Ovary (tissue), 9 donors: Measurements from ENCODE around the gene ARL8A. TPM values are rescaled to one million over a fixed set of nuclear protein-coding genes. Genes with fewer than 3 reads are reported as not detected.

Source experiments
- DNase-seq, 5 donors: peaks; one replicate each; pipeline ENCODE4 v3.0.0-alpha.2; 2019 to 2020
- H3K27ac ChIP-seq, 2 donors: fragments of 200-600 bp; one replicate each; pipeline versions ENCODE4 v1.5.1 to v1.8.0; 2019 to 2022
- H3K27me3 ChIP-seq: fragments of 200-600 bp; one replicate; pipeline ENCODE4 v1.8.0; 2022
- H3K36me3 ChIP-seq: fragments of 200-600 bp; sonication (generic); one replicate; pipeline ENCODE4 v1.5.1; 2019
- H3K4me1 ChIP-seq: one replicate; pipeline ENCODE4 v1.8.1; 2013; ENCODE audit warnings: mild to moderate bottlenecking, moderate library complexity; ENCODE audit not compliant: insufficient read depth
- H3K4me3 ChIP-seq: fragments of 200-600 bp; sonication (generic); one replicate; pipeline ENCODE4 v1.5.1; 2017
- H3K9me3 ChIP-seq, 2 donors: fragments of 200-600 bp in 1 of 2; sonication (generic) in 1 of 2; one replicate each; pipeline versions ENCODE4 v1.5.1 to v1.8.1; 2013 to 2019; ENCODE audit warnings: mild to moderate bottlenecking in 1 of 2, moderate library complexity in 1 of 2
- CTCF ChIP-seq, 3 donors: fragments of 450-650 bp in 2 of 3; fragments of 200-600 bp in 1 of 3; IDR thresholded peaks; one replicate each; pipeline versions ENCODE4 v1.5.1 to v1.8.0; 2016 to 2022; ENCODE audit warnings: antibody characterized with exemption in 3 of 3, mild to moderate bottlenecking in 1 of 3
- EP300 ChIP-seq: sonication (generic); formaldehyde crosslinking; IDR thresholded peaks from one replicate; pipeline ENCODE4 v1.6.1; 2017; ENCODE audit warnings: antibody characterized with exemption
- POLR2A ChIP-seq: fragments of 450-650 bp; IDR thresholded peaks from one replicate; pipeline ENCODE4 v1.6.1; 2017; ENCODE audit warnings: antibody characterized with exemption, mild to moderate bottlenecking, moderate library complexity
- WGBS, 3 donors: extraction: QIAGEN DNeasy Blood & Tissue Kit in 1 of 3; methylation state at CpG; one replicate each; pipeline versions ENCODE4 v1.1.5 to v1.1.7; 2013 to 2017; 5-methylcytosine and 5-hydroxymethylcytosine counted together
- intact Hi-C, 4 donors: fragments of 100-400 bp; cut with DNase I; formaldehyde crosslinking; loops; one replicate each; pipeline versions ENCODE4 v1.11.0 to v1.15.1; 2022 to 2023
- polyA plus RNA-seq, 2 donors: library from polyadenylated mRNA; stranded (reverse); fragments of 200-250 nt in 1 of 2; fragments of 350-450 nt in 1 of 2; fragmentation: Illumina TruSeq in 1 of 2; extraction: RNeasy Lipid Tissue Mini Kit (QIAGEN cat#74804) in 1 of 2; gene quantifications; one replicate each; pipeline ENCODE4 v1.2.3, GENCODE V29; 2013 to 2014
- total RNA-seq, 7 donors: library from RNA; depleted of rRNA in 2 of 7; stranded (reverse); fragments of >200 nt in 2 of 7; fragmentation: NEBNext Ultra II Directional in 3 of 7; extraction: Animal tissue kit (Norgen Biotek cat#: 25700) in 3 of 7; gene quantifications; one replicate each; pipeline versions ENCODE4 v1.1.0 to v1.2.4, GENCODE V29; 2016 to 2023
- donor health status: DM: no; HTN: no; CAD: no; lungs with moderate emphysema.
- donor health status: DM: no; HTN: no; CAD: no.
- donor health status: Bipolar disorder and iron deficiency.
- donor health status: DM: yes; HTN: yes; CAD: no.
- donor health status: DM: no; HTN: no; CAD: no.
- donor health status: DM: yes; HTN: yes; CAD: no.

Gene ARL8A
- total and polyA plus RNA-seq, 9 donors: 20.0 to 95.9 (median 65.8) TPM

GRCh38 chr1:202165942-202166843 lies 21.7 kb upstream of the ARL8A start:
- Histone ChIP-seq H3K4me1 (peaks cover 43% of the 10 kb centered on the region), H3K4me3 (no peak overlapping the region), H3K27ac (peak overlapping the region; percentile 12 to 73), H3K36me3 (no peaks in the 10 kb centered on the region), H3K9me3 (no peaks in the 10 kb centered on the region), H3K27me3 (no peaks in the 10 kb centered on the region)
- DNase-seq: no peak
- 88 to 96% (median 94%) methylated on average over 9 of the region's 9 CpGs for WGBS, 3 donors
- intact Hi-C loops: no loop called here
- TF ChIP-seq CTCF (IDR thresholded peaks at IDR 0.05) (no peak), EP300 (no peak), POLR2A (no peak)

GRCh38 chr1:202165267-202165941 lies 20.9 kb upstream of the ARL8A start:
- Histone ChIP-seq H3K27ac (peak overlapping the region; percentile 12 to 73), H3K9me3 (no peaks in the 10 kb centered on the region), H3K4me1 (peaks cover 47% of the 10 kb centered on the region), H3K36me3 (no peaks in the 10 kb centered on the region), H3K27me3 (no peaks in the 10 kb centered on the region), H3K4me3 (no peak overlapping the region)
- 66 to 86% (median 83%) methylated on average over 20 of the region's 20 CpGs for WGBS, 3 donors
- DNase-seq: peak in 3 of 5 donors; percentile 81 to 86 (median 85)
- intact Hi-C loops: no loop called here
- no peak for TF ChIP-seq CTCF (IDR thresholded peaks at IDR 0.05)
- TF ChIP-seq POLR2A: no peak
- TF ChIP-seq EP300: no peak

- 31 to 42% (median 37%) methylated on average over 9 to 11 of the region's 11 CpGs for WGBS, 3 donors
- Histone ChIP-seq H3K4me3 (no peak overlapping the region), H3K9me3 (no peaks in the 10 kb centered on the region), H3K27me3 (no peaks in the 10 kb centered on the region), H3K27ac (peak overlapping the region; percentile 62 to 66), H3K36me3 (no peaks in the 10 kb centered on the region), H3K4me1 (peaks cover 53% of the 10 kb centered on the region)
- intact Hi-C loops: no loop called here
- TF ChIP-seq CTCF (IDR thresholded peaks at IDR 0.05): no peak
- no peak for TF ChIP-seq EP300
- no peak for TF ChIP-seq POLR2A
- peak in 3 of 5 donors; percentile 59 to 74 (median 69) for DNase-seq
Observed at GRCh38 chr1:202164271-202165037, 19.9 kb upstream of the ARL8A start.
